ENCODE data around the gene HIPK4. TPM values are rescaled to one million over a fixed set of nuclear protein-coding genes. Genes with fewer than 3 reads are reported as not detected.

The HIPK4 gene
- total and polyA plus RNA-seq, 9 of the 15 experiments (the other 6 are each of a cell fraction or from before 2014, with no cell fraction given), result 0.06 to 0.09 TPM; not detected in 7

DNA sequence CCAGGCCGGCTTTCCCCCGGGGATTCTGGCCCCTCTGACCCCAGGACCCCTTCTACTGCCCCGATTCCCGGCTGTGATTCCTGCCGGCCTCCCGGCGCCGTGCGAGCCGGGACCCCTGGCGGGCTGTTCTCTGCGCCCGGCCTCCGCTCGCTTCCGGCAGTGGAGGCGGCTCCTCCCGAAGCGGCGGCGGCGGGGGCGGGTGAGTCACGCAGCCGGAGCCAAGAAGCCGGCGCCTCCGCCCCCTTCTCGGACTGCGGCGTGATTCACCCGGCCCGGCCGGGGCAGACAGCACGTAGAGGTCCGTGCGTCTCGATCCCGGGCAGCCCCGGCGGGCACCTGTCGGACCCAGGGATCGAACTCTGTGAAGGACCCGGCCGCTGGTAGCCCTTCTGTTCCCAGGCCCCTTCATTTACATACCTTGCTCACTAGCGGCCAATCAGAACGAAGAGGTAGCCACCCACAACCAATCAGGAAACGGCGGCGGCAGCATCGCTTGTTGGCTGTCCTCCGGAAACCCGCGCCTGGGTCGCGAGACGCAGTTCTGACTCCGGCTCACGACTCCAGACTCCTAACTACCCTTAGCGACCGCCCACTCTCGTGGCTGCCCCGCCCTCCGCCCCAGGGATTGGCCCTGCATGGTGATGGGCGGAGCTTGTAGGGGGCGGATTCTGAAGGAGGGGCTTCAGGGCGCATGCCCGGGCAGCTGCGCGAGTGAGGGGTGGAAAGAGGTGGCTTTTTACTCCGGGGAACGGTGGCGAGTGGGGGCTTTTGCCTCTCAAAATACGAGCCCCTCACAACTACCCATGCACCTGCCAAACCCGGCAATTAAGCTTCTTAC lies 35.7 kb upstream of the HIPK4 start, which contains the start of gene SERTAD1 (continued):
- no peak for TF ChIP-seq ZNF274 (IDR thresholded peaks at IDR 0.05; ENCODE audit: borderline replicate concordance, low read depth, low read length)
- TF ChIP-seq POLR2AphosphoS2 (IDR thresholded peaks at IDR 0.05; ENCODE audit: low read length), result no peak; the same call in 1 of the 2 replicates
- peak; percentile 22; the same call in 1 of the 2 replicates for TF ChIP-seq KAT7 (CRISPR knock-in tag; IDR thresholded peaks at IDR 0.05; ENCODE audit: borderline replicate concordance)
- no peak for TF ChIP-seq NCOA2 (IDR thresholded peaks at IDR 0.05; ENCODE audit: partially characterized antibody in 2 of 2)
- TF ChIP-seq TARDBP (IDR thresholded peaks at IDR 0.05), result peak; percentile 83; the same call in 1 of the 2 replicates
- TF ChIP-seq MAFG (tag; conservative IDR thresholded peaks at IDR 0.05), result no peak
- TF ChIP-seq CBX3 (IDR thresholded peaks at IDR 0.05; ENCODE audit: borderline replicate concordance in 1 of 2, low read length in 2 of 2), result no peak
- TF ChIP-seq ZNF23 (CRISPR knock-in tag; IDR thresholded peaks at IDR 0.05), result no peak
- no peak for TF ChIP-seq ZNF134 (CRISPR knock-in tag; conservative IDR thresholded peaks at IDR 0.05)
- TF ChIP-seq YBX1 (IDR thresholded peaks at IDR 0.05), result no peak
- no peak for TF ChIP-seq KHSRP (IDR thresholded peaks at IDR 0.05)
- no peak for TF ChIP-seq MECOM (CRISPR knock-in tag; IDR thresholded peaks at IDR 0.05)
- no peak for TF ChIP-seq ZNF232 (CRISPR knock-in tag; IDR thresholded peaks at IDR 0.05)
- no peak for TF ChIP-seq GABPB2 (CRISPR knock-in tag; conservative IDR thresholded peaks at IDR 0.05)
- peak; percentile 66 for TF ChIP-seq GABPA (tag; conservative IDR thresholded peaks at IDR 0.05; ENCODE audit: low read depth)
- TF ChIP-seq, protein P1, sequence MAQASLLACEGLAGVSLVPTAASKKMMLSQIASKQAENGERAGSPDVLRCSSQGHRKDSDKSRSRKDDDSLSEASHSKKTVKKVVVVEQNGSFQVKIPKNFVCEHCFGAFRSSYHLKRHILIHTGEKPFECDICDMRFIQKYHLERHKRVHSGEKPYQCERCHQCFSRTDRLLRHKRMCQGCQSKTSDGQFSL (CRISPR knock-in tag; IDR thresholded peaks at IDR 0.05), result no peak
- TF ChIP-seq, protein P1 (tag; IDR thresholded peaks at IDR 0.05), result no peak
- TF ChIP-seq ZNF165 (CRISPR knock-in tag; IDR thresholded peaks at IDR 0.05; ENCODE audit: borderline replicate concordance), result no peak
- no peak for TF ChIP-seq TAL1 (IDR thresholded peaks at IDR 0.05)
- TF ChIP-seq ZKSCAN1 (IDR thresholded peaks at IDR 0.05; ENCODE audit: low read depth, low read length), result no peak
- TF ChIP-seq ZNF316 (IDR thresholded peaks at IDR 0.05), result no peak
- no peak for TF ChIP-seq DNMT1 (IDR thresholded peaks at IDR 0.05)
- TF ChIP-seq PHB2 (IDR thresholded peaks at IDR 0.05; ENCODE audit: low read depth), result no peak
- no peak for TF ChIP-seq ZKSCAN3 (CRISPR knock-in tag; IDR thresholded peaks at IDR 0.05)
- peak; percentile 53 for TF ChIP-seq PHF20 (IDR thresholded peaks at IDR 0.05; ENCODE audit: partially characterized antibody)
- peak; percentile 14; the same call in 1 of the 2 replicates for TF ChIP-seq HNRNPL (IDR thresholded peaks at IDR 0.05; ENCODE audit: low read depth, low read length)
- TF ChIP-seq, protein P2, sequence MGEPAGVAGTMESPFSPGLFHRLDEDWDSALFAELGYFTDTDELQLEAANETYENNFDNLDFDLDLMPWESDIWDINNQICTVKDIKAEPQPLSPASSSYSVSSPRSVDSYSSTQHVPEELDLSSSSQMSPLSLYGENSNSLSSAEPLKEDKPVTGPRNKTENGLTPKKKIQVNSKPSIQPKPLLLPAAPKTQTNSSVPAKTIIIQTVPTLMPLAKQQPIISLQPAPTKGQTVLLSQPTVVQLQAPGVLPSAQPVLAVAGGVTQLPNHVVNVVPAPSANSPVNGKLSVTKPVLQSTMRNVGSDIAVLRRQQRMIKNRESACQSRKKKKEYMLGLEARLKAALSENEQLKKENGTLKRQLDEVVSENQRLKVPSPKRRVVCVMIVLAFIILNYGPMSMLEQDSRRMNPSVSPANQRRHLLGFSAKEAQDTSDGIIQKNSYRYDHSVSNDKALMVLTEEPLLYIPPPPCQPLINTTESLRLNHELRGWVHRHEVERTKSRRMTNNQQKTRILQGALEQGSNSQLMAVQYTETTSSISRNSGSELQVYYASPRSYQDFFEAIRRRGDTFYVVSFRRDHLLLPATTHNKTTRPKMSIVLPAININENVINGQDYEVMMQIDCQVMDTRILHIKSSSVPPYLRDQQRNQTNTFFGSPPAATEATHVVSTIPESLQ (CRISPR knock-in tag; IDR thresholded peaks at IDR 0.05), result no peak; the same call in 1 of the 2 replicates
- TF ChIP-seq KLF10 (CRISPR knock-in tag; IDR thresholded peaks at IDR 0.05), result no peak
- no peak for TF ChIP-seq MCM5 (IDR thresholded peaks at IDR 0.05; ENCODE audit: low read depth)
- TF ChIP-seq POLR3A (IDR thresholded peaks at IDR 0.05; ENCODE audit: borderline replicate concordance, extremely low read depth, insufficient read depth, insufficient read length), result no peak
- TF ChIP-seq EHMT2 (IDR thresholded peaks at IDR 0.05), result no peak

Data from K562 (cell line).